GM21717 (cell line): ENCODE data around the gene LRRC74B.
"Not testable (repeated sequence)": the region's sequence is repeated elsewhere in the genome, so short reads cannot be mapped to it uniquely, and the experiment has no call there.

ENCODE experiments used
- ATAC-seq: cut with Tn5 transposase; IDR thresholded peaks from one replicate; pipeline ENCODE4 v1.9.1; 2021; ENCODE audit warnings: mild to moderate bottlenecking, moderate library complexity; ENCODE audit not compliant: unreplicated experiment

Gene LRRC74B

DNA sequence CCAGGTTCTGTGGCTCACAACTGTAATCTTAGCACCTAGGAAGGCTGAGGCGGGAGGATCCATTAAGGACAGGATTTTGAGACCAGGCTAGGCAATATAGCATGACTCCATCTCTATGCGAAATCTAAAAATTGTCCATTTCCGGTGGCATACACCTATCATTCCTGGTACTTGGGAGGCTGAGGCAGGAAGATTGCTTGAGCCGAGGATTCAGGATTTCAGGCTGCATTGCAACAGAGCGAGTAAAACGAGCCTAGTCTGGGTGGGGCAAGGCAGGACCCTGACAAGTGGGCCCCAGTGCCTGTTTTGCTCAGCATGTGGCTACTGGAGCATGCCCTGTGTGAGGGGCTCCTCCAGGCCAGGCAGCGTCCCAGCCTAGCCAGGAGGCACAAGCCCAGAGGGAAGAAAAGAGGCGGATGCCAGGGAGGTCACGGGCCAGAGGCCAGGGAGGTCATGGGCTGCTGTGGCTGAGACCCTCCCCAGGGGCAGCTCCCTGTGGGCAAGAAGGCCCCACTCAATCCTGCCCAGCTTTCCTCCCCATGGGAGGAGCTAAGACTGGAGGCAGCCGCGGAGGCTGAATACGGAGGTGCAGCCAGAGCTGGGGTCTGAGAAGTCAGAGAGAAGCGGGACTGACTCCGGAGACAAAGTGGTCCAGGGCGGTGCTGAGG, 8.4 kb downstream of the LRRC74B start:
- ATAC-seq = no peak

DNA sequence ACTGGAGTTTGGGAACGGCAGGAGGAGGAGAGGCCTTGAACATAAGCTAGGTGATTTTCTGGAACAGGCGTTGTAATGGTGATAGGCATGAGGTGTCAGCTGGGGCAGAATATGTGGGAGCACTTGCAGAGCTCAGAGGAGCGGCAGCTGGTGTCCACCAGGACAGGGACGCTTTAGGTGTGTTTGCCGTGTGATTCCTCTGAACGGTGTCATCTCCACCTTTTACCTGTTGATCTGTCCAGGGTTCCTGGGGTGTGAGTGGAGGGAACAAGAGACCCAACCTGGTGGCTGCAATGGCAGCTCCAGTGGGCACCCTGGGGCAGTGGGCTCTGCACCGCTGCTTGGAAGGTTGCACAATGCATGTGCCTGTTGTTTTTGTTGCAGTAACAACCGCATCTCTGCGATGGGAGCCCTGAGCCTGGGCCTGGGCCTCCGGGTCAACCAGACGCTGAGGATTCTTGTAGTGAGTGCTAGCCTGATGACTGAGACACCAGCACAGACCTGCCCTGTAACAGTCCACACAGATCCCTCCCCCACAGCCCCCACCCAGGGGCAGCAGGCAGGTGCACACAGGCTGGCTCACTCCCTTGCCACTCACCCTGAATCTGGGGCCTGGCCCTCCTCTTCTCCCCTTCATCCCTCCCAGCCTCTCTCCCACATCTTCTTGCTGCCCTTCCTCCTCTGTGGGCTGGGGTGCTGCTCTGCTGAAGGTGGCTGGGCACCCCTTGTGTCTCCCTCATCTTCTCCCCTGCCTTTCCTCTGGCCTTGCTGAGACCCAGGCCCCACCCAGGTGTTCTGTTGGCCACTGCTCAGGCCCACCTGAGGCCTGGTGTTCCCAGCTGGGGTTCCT, 9.2 kb downstream of the LRRC74B start:
- ATAC-seq = no peak

DNA sequence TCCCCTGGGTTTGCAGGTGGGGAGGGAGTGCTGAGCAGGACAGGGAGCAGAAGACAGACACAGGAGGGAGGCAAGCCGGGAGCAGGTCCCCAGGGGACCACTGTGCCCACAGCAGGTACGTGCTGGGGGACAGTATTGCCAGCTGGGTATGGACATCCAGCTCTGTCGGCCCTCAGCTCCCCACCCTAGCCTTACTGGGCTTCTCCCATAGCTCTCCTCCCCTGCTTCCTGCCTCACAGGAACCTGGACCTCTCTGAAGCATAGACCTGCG, 9.8 kb downstream of the LRRC74B start:
- no peak for ATAC-seq

DNA sequence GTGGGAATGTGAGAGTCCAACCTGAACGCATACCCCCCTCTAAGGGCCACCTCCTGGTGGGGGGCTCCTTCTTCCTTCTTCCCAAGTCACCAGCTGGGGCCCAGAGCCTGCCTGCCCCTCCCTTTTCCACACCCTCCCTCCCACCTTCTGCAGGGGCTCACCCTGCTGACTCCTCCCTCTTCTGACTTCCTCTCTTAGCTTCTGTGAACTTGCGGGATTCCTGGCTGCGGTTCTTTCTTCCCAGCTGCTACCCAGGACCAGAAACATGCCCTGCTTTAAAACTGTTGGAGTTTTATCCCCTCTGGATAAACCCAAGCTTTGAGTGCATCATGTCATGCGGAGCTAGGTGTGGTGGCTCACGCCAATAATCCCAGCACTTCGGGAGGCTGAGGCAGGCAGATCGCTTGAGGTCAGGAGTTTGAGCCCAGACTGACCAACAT, 10.2 kb downstream of the LRRC74B start:
- ATAC-seq = no peak

DNA sequence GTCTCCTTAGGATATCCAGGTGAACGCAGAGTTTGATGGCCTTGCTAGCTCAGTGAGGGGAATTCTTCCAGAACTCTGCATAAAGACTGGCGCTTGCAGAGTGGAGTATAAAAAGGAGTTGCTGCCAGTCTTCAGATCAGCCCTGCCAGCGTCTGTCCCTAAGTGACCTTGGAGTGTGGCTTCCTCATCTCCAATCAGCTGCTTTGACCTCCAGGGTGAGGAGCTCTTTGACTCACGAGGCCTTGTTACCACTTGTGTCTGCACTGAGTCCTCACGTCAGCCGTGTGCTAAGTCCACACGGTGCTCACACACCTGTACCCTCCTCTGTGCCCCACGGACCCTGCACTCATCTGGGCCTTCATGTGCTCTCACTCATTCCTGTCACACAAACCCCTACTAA, 14.6 kb downstream of the LRRC74B start:
- not testable (repeated sequence) for ATAC-seq

DNA sequence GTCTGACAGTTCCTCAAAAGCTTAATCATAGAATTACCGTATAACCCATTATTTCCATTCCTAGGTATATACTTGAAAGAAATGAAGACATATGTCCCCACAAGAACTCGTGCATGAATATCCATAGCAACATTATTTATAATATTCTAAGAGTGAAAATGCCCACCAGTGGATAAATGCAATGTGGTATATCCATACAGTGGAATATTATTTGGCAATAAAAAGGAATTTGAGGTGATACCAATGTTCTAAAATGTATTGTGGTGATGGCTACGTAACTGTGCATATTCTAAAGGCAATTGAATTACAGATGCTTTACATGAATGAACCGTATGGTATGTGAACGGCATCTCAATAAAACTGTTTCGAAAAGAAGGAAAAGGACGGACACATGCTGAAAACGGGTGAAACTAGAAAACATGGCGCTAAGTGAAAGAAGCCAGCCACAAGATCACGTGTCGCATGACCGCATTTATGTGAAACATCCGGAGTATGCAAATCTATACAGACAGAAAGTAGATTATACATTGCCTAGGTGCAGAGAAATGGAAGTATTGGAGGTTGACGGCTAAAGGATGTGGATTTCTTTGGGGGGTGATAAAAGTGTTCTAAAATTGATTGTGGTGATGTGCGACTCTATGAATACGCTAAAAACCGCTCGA, 16.0 kb downstream of the LRRC74B start:
- ATAC-seq = not testable (repeated sequence)

DNA sequence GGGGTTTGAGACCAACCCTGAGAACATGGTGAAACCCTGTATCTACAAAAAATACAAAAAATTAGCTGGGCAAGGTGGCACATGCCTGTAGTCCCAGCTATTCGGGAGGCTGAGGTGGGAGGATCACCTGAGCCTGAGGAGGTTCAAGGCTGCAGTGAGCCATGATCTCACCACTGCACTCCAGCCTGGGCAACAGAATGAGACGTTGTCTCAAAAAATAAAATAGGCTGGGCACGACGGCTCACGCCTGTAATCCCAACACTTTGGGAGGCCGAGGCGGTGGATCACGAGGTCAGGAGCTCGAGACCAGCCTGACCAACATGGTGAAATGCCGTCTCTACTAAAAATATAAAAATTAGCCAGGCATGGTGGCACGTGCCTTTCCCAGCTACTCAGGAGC, 18.7 kb downstream of the LRRC74B start:
- not testable (repeated sequence) for ATAC-seq

DNA sequence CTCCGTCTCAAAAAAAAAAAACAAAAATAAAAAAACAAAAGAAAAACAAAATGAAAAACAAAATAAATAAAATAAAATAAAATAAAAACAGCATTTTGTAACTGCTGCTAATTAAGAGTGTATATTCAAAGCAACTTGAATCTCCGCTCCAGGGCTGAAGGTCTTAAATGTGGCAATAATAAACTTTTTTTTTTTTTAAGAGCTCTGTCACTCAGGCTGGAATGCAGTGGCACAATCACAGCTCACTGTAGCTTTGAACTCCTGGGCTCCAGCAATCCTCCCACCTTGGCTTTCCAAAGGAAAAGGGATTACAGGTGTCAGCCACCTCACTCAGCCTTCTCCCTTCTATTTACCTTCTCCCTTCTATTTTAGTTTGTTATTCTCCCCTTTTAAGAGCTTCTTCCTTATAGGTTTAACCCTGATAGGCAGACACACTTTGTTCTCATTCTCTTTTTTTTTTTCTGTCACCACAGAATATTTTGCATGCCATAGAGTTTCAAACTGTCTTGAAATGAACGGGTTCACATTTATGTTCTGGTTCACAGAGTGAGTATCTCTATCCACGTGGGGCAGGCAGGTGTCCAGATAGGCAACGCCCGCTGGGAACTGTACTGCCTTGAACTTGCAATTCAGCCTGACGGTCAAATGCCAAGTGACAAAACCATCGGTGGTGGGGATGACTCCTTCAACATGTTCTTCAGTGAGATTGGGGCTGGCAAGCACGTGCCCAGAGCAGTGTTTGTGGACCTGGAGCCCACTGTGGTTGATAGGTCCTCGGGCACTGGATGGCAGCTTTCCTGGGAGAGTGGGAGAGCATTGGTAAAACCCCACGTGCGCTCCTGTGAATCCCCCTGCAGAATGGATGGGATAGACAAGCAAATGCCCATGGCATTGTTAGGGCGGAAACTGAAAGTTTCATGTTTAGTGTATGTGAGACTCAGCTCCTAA, 19.4 kb downstream of the LRRC74B start:
- ATAC-seq = no peak

DNA sequence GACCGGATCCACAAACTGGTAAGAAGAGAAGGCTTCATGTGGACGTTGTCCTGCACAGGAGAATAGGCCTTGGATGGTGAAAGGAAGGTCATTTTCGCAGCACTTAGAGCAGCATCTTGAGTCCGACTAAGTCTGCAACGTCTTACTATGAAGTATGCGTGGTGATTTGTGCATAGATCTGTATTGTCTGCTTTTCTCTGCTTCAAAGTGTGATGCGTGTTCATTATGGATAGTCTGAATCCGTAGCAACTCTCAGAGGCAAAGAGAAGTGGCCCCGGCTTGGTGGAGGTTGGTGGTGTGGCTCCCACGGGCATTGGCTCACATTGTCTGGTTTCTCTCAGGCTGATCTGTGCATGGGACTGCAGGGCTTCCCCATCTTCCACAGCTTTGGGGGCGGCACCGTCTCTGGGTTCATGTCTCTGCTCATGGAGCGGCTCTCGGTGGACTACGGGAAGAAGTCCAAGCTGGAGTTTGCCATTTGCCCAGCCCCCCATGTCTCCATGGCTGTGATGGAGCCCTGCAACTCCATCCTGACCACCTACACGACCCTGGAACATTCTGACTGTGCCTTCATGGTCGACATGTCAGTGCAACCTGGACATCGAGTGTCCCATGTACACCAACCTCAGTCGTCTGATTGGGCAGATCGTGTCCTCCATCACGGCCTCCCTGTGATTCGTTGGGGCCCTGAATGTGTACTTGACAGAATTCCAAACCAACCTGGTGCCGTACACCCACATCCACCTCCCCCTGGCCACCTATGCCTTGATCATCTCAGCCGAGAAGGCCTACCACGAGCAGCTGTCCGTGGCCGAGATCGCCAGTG, 21.5 kb downstream of the LRRC74B start:
- ATAC-seq = no peak

DNA sequence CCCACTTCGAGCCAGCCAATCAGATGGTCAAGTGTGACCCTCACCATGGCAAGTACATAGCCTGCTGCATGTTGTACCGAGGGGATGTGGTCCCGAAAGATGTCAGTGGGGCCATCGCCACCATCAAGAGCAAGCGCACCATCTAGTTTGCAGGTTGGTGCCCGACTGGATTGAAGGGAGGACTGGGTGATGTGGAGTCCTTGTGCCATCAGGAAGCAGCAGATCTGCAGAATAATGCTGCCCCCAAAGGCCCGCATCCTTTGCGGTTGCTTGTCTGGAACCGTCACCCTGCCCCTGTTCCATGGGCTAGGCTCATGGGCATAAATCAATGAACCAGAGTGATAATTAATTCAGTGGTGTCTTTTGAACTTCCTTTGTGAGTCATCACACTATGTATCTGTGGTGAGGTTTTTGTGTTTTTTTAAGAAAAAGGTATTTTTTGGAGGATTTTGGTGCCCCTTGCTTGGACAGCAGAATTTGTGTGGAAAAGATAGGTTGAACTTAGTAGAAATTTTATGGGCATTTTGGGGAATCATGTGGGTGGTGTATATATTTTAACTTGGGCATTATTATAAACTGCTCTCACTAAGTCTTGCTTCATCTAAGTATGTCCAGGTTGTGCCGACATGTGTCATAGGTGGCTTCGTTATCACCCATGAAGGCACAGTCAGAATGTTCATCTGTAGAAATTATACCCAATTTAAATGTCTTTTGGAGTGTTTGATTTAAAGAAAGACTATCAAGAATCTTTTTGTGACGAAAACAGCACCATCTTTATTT, 22.3 kb downstream of the LRRC74B start:
- no peak for ATAC-seq

DNA sequence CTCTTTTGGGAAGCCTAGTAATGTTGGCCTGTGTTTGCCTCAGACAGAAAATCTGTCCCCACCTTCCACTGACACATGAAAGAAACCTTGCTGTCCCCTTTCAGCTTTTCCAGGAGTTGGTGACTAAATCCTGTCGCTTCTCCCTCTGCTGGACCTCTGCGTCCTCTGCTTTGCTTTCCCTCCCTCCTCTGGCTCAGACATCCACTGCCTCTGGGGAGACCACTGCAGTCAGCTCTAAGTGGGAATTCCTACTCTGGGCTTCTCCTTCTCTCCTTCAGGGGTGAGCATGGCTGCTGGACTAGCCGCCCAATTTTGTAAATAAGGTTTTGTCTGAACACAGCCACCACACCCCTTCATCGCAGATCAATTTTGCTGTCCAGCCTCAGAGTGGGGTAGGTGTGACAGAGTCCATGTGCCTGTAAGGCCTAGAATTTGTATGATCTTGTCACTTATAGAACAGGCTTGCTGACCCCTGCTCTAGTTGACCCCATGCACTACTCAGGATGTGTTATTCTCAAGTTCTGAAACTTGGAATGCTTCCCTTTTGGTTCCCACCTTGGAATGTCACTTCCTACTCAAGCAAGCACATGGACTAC, 23.0 kb downstream of the LRRC74B start:
- ATAC-seq = no peak

DNA sequence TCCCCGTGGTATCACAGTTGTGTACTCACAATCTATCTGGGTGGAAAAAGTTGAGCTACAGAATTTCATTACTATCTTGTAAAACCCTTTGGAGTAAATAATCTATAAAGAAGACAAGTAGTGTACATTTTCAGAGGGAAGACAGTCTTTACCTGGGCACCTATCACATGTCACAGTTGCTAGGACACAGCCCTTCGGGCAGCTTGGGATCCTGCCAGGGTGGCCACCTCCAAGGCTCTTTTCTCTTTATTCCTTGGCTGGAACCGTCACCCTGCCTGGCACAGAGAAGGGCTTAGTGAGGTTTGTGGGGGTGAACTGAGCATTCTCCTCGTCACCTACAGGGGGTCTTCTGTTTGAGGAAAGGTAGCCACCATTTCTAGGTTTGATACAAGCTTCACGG, 23.6 kb downstream of the LRRC74B start:
- no peak for ATAC-seq

DNA sequence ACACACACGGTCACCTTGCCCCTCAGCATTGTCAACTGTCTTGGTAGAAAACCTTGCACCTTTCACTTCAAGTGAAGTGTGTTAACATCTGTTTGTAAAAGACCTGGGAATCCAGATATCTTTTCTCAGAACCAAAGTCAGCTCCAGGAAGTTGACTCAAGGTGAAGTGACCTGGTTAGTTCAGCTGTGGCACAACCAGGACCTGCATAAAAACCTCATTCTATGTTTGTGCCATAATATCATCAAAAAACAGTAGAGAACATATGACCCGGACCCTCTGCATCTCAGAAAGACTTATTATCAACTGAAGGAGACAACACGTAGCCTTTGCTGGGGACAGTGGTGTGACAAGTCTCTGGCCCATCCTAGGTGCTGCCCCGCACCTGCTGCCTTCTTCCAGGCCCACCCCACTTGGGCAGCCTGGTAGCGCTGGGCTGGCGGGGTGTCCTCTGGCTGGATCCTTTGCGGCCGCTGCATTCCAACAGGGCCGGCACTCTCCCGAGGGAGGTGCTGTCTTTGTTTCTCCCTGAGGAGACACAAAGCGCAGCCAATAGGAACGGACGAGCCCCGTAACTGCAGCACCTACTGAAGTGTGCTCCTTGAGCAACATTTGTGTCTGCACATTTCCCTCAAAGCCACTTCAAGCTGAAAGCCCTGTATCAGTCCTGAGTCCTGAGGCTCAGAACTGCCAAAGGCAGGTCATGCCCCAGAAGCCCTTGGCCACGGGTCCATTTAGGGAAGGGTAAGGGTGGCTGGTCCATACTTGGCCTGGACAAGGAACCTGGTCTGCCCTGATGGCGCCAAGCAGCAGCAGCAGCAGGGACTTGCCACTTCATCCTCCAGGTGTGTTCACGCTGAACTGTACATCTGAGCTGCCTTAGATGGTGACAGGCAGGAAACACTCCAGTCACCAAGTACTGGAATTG, 25.2 kb downstream of the LRRC74B start:
- ATAC-seq = no peak

DNA sequence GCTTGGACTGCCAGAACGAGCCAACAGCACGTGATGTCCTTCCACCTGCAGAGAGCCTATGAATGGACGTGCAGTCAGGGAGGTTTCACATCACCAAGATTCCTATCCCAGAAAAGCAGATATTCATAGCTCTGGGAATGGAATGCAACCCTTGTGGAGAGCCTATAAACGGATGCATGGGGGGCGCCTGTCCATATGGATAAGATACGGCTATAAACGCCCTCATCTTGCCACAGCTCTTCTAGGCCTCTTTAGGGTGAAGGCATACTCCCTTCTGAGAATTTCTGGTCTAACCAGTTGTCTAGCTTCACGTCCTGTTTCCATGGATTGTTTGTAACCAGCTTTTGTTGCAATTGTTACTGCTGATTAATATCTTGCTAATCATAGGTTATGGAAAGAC, 26.1 kb downstream of the LRRC74B start:
- not testable (repeated sequence) for ATAC-seq

DNA sequence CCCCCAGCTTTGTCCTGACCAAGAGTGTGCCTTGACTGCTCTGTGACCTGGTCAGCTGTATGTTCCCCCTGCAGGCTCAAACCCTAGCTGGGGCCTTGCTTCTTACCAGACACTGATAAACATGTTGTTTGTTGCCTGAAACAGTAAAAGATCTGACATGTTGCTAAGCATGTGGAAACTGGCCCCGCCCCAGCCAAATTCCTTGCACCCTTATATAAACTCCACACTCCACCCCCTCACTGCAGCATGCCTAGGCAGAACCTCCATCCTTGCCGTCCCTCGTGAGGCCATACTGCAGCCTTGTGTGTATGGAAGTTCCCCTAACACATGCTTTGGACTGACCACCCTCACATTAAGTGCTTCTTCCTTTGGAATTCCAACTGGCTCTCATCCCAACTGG, 27.3 kb downstream of the LRRC74B start:
- no peak for ATAC-seq

DNA sequence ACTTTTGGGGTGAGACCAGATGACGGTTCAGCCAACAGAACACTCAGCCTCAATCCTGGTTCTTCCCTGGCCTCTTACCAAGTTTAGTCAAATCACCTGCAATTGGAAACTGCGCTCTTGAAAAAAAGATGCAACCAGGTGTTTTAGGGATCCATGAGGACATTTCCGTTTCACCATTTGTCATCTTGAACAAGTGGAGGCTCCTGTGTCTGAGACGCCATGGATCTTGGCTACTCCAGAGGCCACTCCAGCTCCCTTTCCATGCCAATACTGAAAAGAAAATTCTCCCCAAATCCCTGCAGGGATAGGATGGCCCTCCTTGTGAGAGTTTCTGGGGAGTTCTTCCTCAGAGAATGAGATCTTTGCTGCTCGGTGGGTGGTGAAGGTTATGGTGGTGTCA, 27.7 kb downstream of the LRRC74B start:
- no peak for ATAC-seq

DNA sequence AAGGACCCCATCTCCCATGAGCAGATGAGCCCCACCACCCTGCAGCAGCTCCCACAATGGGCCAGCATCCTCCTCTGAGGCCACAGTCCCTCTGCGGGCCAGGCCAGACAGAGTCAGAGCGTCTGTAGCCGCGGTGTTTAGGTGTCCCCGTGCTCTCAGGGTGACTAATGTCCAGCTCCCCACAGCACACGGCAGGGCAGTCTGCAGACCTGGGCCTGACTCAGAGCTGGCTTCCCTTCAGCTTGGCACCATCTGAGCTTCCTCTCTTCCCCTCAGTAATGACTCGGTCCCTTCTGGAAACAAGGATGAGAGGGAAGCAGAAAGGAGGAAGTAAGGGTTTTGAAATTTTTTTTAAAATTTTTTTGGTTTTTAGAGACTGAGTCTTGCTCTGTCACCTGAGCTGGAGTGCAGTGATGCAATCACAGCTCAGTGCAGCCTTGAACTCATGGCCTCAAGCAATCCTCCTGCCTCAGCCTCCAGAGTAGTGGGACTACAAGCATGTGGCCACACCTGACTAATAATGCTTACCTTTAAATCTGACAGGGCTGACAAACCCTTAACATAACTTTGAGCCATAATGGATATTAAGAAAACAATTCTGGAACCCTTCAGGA, 28.5 kb downstream of the LRRC74B start:
- ATAC-seq = no peak
